NK-92 (cell line): ENCODE results near the gene CRTAC1.

Experiments used
- DNase-seq: peaks from one replicate; lab custom pipeline; 2025; ENCODE audit not compliant: unreplicated experiment; lab: John Stamatoyannopoulos, UW

The CRTAC1 gene

DNA sequence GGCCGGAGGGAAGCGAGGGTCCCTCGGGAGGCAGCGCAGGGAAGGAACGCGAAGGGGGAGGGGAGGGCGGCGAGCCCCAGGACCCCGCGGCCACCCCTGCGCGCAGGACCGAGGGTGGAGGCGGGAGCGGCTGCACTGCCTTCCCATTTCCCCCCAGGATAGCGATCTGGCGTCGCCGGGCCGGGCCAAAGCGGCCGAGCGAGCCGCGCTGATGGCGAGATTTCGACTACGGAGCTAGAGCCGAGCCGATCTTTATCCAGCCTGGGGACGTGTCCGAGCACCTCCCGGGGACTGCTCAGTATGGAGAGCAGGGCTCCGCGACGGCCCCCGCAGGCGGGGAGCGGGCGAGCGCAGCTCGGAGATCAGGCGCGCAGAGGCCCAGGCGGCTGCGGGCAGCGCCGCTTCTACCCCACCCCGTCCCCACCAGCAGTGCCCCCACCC lies 590 bp upstream of the CRTAC1 start:
- DNase-seq = no peak

DNA sequence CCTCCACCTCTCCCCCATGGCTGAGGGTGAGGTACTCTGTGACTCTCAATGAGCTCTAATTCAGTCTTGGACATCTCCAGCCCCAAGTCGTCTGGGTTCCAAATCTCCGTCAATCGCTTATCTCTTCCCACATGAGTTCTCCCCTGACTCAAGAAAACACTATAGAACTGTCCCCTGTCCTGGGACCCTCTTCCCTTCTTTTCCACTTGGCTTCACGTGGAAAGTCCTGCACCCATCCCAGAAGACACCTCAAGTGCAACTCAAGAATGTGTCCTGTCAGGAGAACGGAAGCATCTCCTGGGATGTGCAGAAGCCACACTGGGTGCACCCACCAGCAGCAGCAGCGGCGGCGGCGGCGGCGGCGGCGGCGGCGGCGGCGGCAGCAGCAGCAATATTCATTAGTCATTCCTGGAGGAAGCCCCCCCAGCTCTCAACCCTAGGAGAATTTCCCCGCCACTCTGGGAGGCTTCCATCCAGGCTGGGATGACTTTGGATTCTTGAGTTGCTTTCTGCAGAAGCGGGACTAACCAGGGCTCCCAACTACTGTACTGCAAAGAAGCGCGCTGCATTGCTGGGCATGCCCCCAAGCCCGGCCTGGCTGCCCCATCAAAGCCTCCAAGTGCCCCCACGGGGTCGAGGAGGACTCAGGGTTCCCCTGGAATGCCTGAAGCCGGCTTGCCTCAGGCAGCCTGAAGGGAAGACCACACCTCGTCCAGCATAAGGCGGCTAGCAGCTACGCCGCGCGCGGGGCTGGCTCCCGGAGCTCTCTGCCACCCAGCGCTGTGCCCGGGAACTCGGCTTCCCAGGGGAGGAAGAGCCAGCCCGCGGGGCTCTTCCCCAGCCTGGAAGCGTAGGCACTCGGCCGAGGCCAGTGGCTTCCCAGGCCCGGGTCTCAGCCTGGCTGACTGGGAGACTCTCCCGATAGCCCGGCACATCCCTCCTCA lies 1.0 kb downstream of the CRTAC1 start:
- DNase-seq = no peak

DNA sequence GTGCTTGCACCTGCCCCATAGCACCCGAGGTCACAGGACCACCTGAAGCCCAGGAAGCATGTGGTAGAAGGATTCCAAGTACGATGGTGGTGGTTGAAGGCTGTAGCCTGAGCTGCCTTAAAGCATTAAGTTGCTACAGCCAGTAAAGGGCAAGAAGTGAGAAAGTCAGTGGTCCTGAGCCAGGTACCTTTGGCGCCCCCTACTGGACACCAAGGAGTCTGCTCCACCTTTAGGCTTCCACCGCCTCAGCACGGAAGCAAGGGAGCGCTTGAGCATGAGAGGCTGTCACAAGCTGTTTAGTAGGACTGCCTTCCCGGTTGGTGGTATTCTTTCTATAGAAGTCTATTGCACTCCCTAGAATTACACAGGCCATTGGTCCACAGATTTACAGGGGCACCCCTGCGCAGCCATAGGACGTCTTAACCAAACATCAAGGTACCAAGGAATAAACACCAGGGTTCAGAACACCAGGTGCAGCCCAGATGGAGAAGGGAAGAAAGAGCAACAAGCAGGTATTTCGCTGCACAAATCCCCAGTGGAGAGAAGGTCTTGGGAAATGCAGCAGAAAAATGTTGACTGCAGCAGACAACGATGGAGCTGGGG lies 2.2 kb downstream of the CRTAC1 start:
- DNase-seq = no peak

DNA sequence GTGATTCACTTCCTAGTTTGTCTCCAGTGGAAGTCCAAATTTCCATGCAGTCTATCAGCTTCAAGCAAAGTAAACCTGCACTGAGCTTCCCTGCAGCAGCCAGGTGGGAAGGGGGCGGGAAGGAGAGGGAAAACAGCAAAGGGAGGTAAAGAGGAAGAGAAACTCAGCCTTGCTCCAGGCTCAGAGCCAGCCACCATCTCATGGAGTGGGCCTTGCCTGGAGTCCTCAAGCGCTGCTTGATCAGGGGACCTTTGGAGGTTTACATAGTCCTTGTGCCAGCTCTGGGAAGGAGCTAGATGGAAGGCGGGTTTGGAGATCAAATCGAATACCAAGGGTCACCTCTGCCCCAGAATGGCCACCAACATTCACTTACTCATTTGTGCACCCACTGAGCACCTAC lies 7.4 kb downstream of the CRTAC1 start:
- DNase-seq = no peak

- no peak for DNase-seq
Observed at GRCh38 chr10:98020784-98021183, 9.6 kb downstream of the CRTAC1 start.

GRCh38 chr10:98020254-98020653 lies 10.2 kb downstream of the CRTAC1 start:
- no peak for DNase-seq

GRCh38 chr10:98019784-98020183 lies 10.6 kb downstream of the CRTAC1 start:
- no peak for DNase-seq

- DNase-seq = no peak
Observed at GRCh38 chr10:98016772-98017475, 13.5 kb downstream of the CRTAC1 start.

- no peak for DNase-seq
Observed at GRCh38 chr10:98013776-98014175, 16.6 kb downstream of the CRTAC1 start.

- DNase-seq = no peak
Observed at GRCh38 chr10:98013122-98013521, 17.3 kb downstream of the CRTAC1 start.

- no peak for DNase-seq
Observed at GRCh38 chr10:98012644-98013043, 17.8 kb downstream of the CRTAC1 start.

DNA sequence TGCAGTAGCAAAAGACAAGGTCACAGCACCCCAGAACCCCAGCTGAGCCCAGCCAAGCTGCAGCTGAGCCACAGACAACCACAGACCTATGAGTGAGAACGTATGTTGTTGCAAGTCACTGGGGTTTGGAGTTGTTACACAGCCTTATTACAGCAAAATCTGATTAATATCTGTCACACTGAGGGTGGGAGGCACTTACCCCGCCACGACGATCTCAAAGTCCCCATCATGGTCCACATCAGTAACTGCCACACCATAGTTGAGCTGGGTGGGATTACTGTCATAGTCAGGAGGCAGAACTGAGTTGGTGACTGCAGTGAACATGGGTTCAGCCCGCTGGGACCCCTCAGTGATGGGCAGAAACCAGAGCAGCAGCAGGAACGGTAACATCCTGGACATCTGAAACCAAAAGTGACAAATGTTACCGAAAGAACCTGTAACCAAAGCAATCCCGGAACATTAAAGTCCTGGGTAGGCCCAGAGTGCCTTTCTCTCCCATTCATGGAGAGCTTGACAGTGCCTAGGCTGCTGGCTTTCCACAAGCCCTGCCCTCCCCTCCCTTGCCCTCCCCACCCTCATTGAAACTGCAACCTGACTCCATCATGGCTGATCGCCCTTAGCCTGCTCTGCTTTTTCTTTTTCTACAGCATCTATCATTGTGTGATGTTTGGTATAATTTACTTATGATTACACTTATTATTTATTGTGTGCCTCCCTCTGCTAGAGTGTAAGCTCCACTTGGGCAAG lies 19.3 kb downstream of the CRTAC1 start:
- no peak for DNase-seq

DNA sequence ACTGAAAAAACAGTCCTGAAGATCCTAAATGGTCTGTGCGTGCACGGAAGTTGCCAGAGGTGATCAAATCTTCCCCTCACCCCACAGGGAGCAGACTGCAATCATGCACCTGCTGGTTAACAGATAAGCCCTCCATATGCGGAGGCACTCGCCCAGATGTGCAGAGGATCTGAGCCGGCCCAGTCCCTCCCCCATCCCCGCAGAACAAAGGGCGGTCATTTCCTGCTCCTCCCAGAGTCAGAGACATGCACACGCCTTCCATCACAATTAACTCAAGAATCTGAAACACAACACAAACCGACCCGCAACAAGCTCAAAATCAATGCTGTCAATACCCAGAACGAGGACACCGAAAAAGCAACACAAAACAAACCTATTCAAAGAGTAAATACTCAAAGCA lies 24.2 kb downstream of the CRTAC1 start:
- no peak for DNase-seq

DNA sequence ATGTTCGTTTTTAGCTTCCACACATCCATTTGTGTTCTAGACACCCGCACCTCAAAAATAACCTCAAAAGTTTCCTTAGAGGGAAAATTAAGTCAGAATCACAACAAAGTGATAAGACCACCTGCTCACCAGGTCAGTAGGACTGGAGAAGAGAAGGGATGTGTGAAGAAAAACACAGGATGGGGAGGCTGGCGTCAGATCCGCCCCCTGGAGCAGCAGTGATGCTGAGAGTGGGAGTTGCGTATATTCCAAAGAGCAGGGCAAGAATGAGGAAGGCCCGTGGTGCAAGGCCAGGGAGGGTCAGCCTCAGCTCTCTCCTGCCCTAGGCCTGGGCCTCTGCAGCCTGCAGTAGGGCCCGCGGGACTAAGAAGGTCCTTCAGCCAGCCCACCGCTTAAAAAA lies 28.7 kb downstream of the CRTAC1 start:
- DNase-seq = no peak

DNA sequence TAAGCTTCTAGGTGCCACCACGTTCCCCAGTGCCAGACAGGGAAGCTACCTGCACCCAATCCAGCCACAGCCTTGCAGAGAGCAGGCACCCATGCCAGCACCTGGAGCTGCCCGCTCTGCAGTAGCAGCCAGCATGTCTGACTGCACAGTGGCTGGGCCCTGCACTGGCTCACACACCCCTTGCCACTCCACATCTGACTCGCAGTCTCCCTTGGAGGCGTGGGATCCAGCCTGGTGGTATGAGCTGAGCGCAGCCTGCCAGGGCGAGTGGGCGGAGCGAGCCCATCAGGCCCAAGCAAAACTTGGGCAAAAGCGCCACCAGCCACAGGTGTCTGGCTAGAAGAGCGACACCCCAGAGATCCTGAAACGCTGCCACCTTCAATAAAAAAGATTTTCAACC lies 30.1 kb downstream of the CRTAC1 start:
- DNase-seq = no peak

DNA sequence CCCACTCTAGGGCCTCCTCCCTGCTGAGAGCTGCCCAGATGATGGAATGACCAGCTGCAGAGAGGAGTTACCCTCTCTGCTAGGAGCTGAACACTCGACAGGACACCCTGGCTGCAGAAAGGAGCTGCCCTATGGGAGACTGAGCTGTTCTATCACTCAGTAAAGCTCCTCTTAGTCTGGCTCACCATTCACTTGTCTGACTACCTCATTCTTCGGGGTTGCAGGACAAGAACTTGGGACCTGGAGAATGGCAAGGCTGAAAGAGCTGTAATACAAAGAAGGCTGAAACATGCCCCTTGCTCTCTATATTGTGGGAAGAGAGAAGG lies 30.5 kb downstream of the CRTAC1 start:
- no peak for DNase-seq

GRCh38 chr10:97999066-97999922 lies 31.1 kb downstream of the CRTAC1 start:
- no peak for DNase-seq

- DNase-seq = no peak
Observed at GRCh38 chr10:97991871-97992270, 38.5 kb downstream of the CRTAC1 start.

DNA sequence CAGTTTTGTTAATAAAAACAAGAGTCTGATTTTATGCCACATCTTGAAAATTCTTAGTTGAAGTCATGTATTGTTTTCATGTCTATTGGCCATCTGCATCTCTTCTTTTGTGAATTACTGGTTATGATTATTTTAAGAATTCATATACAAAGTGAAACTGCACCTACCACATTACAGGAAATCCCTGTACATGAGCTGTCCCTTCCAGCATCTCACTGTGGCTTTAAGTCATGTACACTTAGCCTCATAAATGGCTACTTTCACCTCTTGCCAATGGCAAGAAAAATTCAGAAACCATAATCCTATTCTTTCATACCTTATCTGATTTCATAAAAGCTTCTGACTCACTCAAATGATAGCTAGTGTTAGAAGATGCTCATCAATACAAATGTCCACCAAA lies 48.6 kb downstream of the CRTAC1 start:
- no peak for DNase-seq

- DNase-seq = no peak
Observed at GRCh38 chr10:97977673-97978072, 52.7 kb downstream of the CRTAC1 start.
